Measurements from ENCODE around the gene COL1A1.

COL1A1 gene

DNA sequence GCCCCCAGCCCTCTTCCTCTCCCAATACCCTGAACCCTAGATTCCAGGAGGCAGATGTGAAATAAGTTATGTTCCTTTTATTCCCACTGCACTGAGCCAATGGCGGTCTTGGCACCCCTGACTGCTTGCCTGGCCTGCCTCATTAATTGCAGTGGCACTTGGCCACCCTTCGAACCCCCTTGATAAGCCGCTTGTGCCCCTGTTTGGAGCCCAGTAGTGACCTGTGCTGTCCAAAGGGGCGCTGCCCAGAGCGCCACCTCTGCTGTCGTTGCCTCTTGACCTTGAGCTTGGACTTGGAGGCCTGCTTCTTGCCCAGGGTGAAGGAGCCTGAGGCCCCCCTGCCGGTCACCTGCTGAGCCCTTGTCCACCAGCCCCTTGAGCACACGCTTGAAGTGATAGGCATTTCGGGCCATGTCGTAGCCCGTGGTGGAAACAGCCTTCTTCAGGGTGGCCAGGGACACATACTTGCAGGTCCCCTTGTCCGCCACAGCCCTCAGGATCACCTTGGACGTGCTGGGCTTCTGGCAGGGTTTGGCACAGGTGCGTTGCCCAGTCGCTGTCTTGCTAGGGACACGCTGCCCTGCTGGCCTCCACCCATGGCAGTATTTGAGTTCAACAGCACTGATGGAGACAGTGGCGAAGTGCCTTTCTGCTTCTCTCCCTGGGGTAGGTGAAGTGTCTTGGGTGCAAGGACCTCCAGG, 29.9 kb downstream of the COL1A1 start:
- no peak for TF ChIP-seq ZNF274 (IDR thresholded peaks at IDR 0.05; ENCODE audit: low read depth, low read length)
- no peak overlapping the region for H3K4me3 ChIP-seq (ENCODE audit: low read length)

DNA sequence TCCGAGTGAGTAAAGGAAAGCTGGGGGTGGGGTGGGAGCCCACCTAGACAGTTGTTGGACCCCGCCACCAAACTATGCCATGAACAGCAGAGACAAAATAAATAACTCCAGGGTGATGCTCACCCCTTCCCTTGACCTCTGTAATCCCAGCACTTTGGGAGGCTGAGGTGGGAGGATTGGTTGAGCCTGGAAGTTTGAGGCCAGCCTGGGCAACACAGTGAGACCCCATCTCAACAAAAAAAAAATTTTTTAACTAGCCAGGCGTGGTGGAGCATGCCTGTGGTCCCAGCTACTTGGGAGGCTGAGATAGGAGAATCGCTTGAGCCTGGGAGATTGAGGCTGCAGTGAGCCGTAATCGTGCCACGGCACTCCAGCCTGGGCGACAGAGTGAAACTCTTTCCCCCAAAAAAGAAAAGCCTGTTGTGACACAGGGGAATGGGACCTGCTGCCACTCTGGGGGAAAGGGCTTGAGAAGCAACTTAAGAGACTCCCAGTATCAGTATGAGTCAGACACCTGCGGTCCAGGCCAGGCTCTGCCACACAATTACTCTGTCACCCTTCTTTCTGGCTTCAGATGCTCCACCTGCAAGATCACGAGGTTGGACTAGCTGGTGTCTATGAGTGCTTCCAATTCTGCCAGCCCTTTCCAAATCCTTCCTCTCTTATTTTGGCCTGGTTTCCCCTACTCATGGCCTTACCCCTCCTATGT, 30.6 kb downstream of the COL1A1 start:
- no peak for TF ChIP-seq ZNF274 (IDR thresholded peaks at IDR 0.05; ENCODE audit: low read depth, low read length)
- H3K4me3 ChIP-seq (ENCODE audit: low read length) = no peak overlapping the region

DNA sequence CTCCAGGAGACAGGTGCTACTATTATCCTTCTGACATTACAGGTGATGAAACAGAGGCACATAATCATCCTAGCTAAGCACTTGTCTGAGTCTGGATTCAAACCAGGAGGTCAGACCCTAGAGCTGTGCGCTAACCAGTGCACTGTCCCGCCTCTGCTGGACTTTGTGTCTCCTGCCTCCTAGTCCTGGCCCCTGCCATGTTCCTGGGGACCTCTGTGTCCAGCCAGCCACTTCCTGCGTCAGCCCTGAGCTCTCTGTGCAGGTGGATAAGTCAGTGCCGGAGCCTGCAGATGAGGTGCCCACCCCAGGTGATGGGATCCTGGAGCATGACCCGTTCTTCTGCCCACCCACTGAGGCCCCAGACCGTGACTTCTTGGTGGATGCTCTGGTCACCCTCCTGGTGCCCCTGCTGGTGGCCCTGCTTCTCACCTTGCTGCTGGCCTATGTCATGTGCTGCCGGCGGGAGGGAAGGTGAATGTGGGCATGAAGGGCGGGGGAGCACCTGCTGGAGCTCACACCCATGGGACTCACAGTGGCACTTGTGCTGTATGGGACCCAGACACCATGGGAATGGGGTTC, 31.5 kb downstream of the COL1A1 start:
- no peak for TF ChIP-seq ZNF274 (IDR thresholded peaks at IDR 0.05; ENCODE audit: low read depth, low read length)
- H3K4me3 ChIP-seq (ENCODE audit: low read length) = no peak overlapping the region

DNA sequence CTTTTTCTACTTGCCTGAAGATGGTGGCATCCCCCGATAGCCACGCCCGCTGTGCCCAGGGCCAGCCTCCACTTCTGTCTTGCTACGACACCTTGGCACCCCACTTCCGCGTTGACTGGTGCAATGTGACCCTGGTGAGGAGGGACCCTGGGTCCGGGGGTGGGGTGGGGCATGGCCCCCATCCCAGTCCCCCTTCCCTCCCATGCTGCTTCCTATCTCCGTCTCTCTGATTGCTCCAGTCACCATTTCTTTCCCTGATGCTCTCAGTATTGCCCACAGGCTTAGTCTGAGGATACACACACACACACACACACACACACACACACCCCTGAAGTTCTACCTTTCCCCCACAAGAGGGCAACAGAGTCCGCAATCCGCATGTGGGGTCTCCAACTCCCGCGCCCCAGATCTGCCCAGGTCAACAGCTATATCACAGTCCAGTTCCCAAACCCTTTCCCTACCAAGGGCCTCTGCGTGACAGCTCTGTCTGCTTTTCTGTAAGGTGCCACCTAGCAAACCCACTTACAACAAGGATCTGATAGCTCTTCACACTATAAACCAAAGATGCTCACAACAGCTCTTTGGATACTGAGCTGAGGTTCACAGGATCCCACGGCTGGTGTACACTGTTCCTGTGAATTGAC, 32.2 kb downstream of the COL1A1 start:
- no peak overlapping the region for H3K4me3 ChIP-seq (ENCODE audit: low read length)
- TF ChIP-seq ZNF274 (IDR thresholded peaks at IDR 0.05; ENCODE audit: low read depth, low read length) = no peak

DNA sequence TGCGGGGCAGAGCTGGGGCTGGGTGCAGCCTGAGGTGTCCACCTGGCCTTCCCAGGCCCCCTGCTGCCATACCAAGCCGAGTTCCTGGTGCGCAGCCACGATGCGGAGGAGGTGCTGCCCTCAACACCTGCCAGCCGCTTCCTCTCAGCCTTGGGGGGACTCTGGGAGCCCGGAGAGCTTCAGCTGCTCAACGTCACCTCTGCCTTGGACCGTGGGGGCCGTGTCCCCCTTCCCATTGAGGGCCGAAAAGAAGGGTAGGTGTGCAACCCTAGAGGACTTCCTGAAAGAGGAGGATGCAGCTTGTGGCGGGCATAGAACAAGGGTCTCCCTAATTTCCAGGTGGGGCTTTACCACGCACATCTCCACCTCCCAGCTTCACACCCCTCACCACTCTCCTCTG, 33.1 kb downstream of the COL1A1 start:
- no peak for TF ChIP-seq ZNF274 (IDR thresholded peaks at IDR 0.05; ENCODE audit: low read depth, low read length)
- H3K4me3 ChIP-seq (ENCODE audit: low read length) = no peak overlapping the region

DNA sequence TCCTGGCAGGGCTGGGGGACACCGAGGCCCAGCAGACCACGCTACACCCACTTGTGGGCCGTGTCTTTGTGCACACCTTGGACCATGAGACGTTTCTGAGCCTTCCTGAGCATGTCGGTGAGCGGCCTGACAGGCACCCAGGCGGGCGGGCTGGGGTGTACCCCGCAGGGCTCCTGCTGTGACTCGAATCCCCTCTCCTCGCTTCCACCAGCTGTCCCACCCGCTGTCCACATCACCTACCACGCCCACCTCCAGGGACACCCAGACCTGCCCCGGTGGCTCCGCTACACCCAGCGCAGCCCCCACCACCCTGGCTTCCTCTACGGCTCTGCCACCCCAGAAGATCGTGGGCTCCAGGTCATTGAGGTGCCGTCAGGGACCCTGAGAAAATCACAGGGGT, 34.1 kb downstream of the COL1A1 start:
- TF ChIP-seq ZNF274 (IDR thresholded peaks at IDR 0.05; ENCODE audit: low read depth, low read length) = no peak
- no peak overlapping the region for H3K4me3 ChIP-seq (ENCODE audit: low read length)

DNA sequence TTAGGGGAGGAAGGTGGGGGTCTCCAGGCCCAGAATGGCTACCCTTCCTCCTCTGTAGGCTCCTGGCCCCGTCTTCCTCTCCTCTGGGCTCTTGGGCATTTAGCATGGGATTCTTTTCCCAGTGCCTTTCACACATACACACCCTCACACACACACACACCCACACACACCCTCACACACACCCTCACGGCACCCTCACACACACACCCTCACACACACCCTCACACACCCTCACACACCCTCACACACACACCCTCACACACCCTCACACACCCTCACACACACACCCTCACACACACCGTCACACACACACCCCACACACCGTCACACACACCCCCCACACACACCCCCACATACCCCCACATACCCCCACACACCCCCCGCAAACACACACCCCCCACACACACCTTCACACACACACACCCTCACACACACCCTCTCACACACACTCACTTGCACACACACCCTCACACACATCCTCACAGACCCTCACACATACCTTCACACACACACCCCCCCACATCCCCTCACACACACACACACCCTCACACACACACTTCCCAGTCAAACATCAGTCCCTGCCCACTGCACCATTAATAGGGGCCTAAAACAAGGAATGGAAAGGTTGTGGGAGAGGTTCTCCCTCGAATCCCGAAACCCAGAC, 34.8 kb downstream of the COL1A1 start:
- TF ChIP-seq ZNF274 (IDR thresholded peaks at IDR 0.05; ENCODE audit: low read depth, low read length) = no peak
- no peak overlapping the region for H3K4me3 ChIP-seq (ENCODE audit: low read length)

DNA sequence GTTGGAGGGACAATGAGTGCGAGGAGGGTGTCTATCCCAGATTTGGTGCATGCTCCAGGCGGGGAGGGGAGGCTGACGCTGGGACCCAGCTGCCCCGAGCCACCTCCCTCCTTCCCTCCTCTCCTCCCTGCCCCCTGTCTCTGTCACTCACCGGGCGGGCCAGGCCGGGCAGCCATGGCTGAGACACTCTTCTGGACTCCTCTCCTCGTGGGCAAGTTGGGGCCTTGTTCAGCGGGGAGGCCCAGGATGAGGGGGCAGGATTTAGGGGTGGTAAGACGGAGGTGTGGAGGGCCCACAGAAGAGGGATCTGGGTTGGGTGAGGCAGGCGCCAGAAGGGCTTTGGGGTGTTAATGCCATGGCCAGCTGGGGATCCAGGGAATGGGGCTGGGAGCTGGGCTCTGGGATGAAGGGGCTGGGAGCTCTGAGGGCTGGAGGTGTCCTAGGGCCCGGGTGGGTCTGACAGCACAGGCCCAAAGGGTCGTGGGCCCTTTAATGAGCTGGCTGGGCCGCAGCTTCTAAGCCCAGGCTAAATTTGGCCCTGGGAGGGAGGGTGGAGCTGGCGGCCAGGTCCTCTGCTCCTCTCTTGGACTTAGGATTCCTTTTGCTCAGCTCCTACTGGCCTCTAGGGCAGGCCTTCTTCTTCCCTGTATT, 35.4 kb downstream of the COL1A1 start, which contains the start of gene SGCA:
Gene SGCA (plus strand): TSS at position 139 of the 651 bp plus-strand sequence. CDS start 36 bp downstream, at position 175.
- no peak within 1 kb of the TSS for H3K4me3 ChIP-seq (ENCODE audit: low read length)
- TF ChIP-seq ZNF274 (IDR thresholded peaks at IDR 0.05; ENCODE audit: low read depth, low read length) = no peak

DNA sequence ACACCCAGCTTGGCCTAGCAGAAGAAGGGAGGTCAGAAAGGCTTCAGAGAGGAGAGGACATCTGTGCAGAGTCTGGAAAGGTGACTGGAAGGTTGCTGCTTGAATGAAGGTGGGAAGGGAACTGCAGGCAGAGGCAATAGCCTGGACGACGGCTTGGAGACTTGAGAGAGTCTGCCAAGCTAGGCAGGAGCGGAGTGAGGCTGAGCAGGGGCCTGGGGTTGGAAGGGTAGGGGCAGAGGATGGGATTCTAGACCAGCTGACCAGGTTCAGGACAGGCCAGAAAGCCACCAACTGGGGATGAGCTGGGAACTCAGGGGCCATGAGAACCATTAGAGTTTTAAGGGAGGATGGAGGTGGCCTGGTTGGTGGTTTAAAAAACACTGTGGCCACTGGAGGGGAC, 36.0 kb downstream of the COL1A1 start:
- no peak for TF ChIP-seq ZNF274 (IDR thresholded peaks at IDR 0.05; ENCODE audit: low read depth, low read length)
- no peak overlapping the region for H3K4me3 ChIP-seq (ENCODE audit: low read length)

DNA sequence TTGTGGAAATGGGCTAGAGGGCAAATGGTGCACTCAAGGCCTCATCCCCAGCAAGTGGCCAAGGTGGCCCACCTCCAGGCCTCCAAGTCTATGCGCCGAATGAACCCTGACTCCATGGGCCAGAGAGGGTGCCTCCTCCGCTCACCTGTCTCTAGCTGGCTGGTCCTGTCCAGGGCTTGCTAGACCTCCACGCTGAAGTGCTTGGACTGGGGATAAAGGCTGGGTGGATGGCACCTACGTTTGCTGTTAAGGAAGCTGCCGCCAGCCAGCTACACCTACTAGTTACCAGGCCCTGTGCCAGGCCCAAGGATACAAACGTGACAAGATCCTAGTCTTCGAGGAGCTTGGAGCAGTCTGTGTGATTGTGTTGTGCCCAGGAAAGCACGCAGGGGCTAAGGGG, 36.4 kb downstream of the COL1A1 start:
- no peak overlapping the region for H3K4me3 ChIP-seq (ENCODE audit: low read length)

DNA sequence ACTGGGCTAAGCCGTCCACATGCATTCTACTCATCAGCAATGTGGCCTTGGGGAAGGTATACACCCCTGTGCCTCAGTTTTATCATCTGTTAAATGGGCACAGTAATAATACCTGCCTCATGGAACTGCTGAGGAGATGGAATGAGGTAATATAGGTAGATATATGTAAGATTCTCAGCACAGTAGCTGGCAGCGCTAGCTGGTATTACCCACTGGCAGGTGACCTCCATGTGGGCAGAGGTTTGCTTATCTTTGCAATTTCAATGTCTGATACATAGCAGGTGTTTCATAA, 36.8 kb downstream of the COL1A1 start:
- TF ChIP-seq ZNF274 (IDR thresholded peaks at IDR 0.05; ENCODE audit: low read depth, low read length) = no peak

More for the DNA sequence above, 36.4 kb downstream of the COL1A1 start:
- no peak for TF ChIP-seq ZNF274 (IDR thresholded peaks at IDR 0.05; ENCODE audit: low read depth, low read length)

DNA sequence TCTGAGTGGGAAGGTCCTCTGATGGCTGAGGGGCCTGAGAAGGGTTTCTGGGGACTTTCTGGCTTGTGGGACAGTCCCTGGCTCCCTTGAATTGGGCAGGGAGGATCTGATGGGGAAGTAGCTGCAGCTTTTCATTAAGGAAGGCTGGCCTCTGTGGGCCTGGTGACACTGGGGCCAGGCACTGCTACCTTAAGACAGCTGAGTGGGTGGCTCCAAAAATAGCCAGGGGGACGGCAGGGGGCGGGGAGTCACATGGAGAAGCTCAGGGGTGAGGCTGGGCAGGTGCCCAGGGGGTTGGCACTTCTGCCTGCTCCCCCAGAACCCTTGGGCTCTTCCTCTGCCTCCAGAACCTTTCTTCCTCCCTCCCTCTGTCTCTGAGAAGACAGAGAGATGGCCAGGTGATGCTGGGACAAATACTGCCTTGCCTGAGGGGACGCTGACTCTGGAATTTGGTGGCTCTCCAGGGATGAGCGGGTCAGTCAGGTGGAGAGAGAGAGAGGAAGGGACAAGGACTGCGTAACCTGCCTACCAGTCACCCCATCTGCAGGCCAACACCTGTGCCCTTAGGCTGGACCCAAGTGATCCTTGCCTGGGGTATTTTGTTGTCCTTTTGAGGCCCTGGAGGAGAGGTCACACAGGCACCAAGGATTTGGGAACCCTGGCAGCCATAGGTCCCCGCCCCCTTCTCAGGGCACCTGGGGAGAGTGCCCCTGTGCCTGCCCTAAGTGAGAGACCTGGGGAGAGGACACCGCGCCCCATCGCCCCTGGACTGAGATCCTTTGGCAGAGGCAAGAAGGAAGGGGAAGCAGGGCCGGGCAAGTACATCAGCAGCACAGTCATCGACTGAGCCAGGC, 37.4 kb downstream of the COL1A1 start:
- no peak overlapping the region for H3K4me3 ChIP-seq (ENCODE audit: low read length)
- no peak for TF ChIP-seq ZNF274 (IDR thresholded peaks at IDR 0.05; ENCODE audit: low read depth, low read length)

More for the DNA sequence above, 36.8 kb downstream of the COL1A1 start:
- no peak overlapping the region for H3K4me3 ChIP-seq (ENCODE audit: low read length)

Measured in GM08714 (cell line).